Stimulated activated CD8-positive, alpha-beta memory T cell treated with anti-CD3 and anti-CD28 coated beads, Interleukin-15, amount 100 ng/mL, for 1 hour (primary cell): ENCODE measurements around the gene CMTM8.
"Not testable (repeated sequence)": the region's sequence is repeated elsewhere in the genome, so short reads cannot be mapped to it uniquely, and the experiment has no call there.

ENCODE experiments used
- DNase-seq: peaks from one replicate; pipeline ENCODE4 v3.0.0-alpha.2; 2020; ENCODE audit warnings: low read depth

Gene CMTM8

DNA sequence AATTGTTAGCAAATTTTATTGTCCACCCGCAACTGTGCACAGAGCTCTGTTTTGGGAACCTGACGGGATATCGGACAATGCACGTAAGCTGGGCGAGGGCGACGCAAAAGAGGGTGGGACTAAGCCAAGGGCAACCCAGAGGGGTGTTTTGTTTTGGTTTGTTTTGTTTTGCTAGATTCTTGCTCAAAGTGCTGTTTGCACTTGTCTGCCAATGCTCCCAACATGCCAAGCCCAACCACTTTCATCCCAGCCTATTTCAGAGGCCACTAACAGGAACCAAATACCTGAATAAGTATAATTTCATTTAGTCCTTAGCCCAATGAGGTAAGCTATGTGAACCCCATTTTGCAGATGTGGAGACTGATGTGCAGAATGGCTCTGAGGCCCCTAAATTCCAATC is 143.4 kb downstream of the CMTM8 start:
- DNase-seq = no peak

DNA sequence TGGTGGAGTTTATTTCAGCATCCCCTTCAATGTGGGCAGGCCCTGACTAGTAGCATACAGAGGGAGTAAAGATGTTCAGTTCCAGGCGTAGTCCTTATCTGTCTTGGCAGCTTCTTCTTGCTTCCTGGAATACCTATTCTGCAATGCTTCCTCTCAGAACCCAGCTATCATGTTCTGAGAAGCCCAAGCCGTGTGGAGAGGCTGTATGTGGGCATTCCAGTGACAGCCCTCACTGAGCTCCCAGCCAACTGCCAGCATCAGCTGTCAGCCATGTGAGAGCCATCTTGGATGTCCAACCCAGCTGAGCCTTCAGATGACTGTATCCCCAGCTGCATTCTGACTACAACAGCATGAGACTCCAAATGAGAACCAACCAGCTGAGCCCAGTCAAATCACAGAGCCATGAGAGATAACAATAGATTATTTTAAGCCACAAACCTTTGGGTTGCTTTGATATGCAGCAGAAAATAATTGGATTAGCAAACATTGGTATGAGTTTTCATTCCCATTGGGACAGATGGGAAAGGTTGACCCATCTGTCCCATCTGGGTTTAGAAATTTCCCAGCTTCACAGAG is 144.7 kb downstream of the CMTM8 start:
- no peak for DNase-seq

DNA sequence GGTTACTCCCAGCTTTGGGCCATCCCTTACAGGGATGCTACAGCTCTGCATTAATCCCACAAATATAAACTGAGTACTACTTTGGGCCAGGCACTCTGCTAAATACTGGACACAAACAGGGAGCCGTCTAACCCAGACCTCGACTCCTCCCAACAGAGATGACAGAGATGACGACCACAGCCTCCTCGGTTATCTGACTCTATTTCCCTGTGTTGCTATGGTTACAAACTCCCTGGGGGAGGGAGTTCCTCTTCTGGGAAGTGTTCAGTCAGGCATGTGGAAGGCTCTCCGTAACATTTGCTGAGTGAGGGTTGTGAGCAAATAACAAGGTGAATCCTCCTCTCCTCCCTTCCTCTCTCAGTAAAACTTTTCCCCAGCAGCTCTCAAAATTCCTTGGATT is 146.5 kb downstream of the CMTM8 start:
- DNase-seq = no peak

DNA sequence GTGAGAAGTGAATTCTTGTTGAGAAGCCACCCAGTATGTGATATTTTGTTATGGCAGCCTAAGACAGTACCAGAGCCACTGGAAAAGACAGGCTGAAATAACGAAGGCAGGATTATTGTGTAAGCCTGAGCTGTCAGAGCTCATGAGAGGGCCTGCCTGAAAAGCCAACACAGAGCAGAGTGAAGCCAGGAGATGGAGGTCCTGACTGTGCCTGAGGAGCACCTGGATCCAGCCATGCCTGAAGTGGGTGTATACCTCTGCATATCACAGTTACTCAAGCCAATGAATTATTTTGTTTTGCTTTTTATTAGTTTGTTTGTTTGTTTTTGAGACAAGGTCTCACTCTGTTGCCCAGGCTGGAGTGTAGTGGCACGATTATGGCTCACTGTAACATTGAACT is 149.0 kb downstream of the CMTM8 start:
- no peak for DNase-seq

GRCh38 chr3:32389577-32389976 is 151.1 kb downstream of the CMTM8 start:
- DNase-seq = not testable (repeated sequence)

GRCh38 chr3:32391643-32392535 is 153.4 kb downstream of the CMTM8 start, which contains the start of gene CMTM7:
Gene CMTM7, plus strand, starts transcription at chr3:32391853. Its CDS starts 54 bp downstream, at chr3:32391907.
- no peak for DNase-seq

DNA sequence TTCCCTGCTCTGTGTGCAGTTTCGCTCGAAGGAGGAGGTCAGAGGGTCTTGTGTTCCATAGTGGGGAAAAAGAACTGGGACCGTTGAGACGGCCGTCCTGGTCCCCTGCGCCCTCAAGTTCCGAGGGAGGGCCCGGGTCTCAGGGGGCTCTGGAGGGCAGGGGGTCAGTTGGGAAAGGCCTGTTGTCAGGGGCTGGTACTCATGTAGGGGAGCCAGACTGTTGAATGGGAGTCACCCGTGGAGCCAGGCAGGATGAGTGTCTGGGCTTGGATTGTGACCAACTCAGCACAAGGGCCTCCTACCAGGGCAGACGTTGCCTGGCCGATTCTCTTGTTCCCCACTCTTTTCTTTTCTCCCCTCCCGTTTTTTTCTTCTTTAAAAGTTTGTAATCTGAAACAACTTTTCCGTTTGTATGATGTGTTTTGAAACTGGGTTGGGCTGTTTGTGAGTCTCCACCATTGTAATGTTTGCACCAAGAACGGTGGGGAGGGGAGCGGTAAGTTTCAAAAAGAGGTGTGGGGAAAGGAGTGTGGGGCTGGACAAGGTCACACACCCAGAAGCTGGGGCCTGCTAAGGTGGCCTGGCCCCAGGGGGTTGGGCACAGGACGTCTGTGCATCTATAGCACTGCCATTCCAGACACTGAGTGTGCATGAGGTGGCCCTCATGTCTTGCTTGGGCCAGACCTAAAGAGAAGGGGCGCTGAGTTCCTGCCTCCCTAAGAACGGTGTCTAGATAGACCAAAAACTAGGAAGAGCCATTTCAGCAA is 154.2 kb downstream of the CMTM8 start:
- no peak for DNase-seq

- no peak for DNase-seq
Measured at GRCh38 chr3:32395496-32395895, 157.0 kb downstream of the CMTM8 start.

- DNase-seq = no peak
Measured at GRCh38 chr3:32397941-32398340, 159.5 kb downstream of the CMTM8 start.

DNA sequence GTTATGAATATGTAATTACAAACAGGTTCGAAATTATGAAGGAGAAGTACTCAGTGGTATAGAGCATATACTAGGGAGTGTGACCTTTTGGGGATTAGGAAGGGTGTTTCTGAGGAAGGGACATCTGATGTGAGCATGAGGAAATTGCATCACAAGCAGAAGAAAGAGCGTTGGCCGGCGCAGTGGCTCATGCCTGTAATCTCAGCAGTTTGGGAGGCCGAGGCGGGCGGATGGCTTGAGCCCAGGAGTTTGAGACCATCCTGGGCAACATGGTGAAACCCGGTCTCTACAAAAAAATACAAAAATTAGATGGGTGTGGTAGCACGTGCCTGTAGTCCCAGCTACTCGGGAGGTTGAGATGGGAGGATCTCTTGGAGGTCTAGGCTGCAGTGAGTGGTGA is 160.1 kb downstream of the CMTM8 start:
- no peak for DNase-seq

- no peak for DNase-seq
Measured at GRCh38 chr3:32399030-32399620, 160.6 kb downstream of the CMTM8 start.

- no peak for DNase-seq
Measured at GRCh38 chr3:32401126-32401525, 162.6 kb downstream of the CMTM8 start.

DNA sequence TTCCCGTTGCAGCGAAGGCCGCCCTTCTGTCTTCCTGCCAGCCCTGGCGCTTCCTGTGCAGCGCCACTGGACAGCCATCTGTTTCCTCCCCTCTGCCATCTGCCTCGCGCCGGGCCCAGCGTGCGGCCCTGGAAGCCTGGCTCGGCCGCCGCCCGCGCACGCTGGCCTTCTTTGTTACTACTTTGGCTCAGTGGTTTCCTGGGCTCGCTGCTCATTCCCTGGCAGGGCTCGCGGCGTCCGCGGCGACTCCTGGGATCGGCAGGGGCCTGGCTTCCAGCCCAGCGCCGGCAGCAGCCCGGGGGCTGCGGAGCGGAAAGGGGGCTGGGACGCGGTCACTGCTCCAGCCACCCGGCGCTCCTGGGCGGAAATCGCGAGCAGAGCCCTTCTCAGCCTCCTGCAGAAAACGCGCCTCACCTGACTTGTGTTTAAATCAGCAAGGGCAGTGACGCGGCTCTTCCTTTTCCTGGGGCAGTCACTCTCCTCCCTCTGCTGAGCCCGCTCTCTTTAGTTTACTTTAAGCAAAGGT is 163.1 kb downstream of the CMTM8 start:
- no peak for DNase-seq

GRCh38 chr3:32403663-32404062 is 165.2 kb downstream of the CMTM8 start:
- DNase-seq = no peak

- DNase-seq = no peak
Measured at GRCh38 chr3:32404714-32405113, 166.2 kb downstream of the CMTM8 start.

DNA sequence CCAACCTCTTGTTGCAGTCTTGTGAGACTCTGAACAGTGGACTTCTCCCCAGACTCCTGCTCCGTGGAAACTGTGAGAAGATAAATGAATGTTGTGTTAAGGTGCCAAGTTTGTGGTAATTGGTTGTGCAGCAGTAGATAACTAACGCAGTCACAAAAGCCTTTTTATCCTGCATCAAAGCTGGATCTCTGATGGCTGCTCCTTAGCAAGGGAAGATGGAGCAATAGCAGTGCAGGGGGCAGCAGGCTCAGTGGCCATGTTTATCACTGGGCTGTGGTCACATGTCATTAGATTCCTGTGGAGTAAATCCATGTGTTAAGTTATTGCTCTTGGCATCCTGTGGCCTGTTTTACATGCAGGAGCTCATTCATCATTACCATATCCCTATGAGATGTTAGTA is 166.7 kb downstream of the CMTM8 start:
- DNase-seq = no peak

DNA sequence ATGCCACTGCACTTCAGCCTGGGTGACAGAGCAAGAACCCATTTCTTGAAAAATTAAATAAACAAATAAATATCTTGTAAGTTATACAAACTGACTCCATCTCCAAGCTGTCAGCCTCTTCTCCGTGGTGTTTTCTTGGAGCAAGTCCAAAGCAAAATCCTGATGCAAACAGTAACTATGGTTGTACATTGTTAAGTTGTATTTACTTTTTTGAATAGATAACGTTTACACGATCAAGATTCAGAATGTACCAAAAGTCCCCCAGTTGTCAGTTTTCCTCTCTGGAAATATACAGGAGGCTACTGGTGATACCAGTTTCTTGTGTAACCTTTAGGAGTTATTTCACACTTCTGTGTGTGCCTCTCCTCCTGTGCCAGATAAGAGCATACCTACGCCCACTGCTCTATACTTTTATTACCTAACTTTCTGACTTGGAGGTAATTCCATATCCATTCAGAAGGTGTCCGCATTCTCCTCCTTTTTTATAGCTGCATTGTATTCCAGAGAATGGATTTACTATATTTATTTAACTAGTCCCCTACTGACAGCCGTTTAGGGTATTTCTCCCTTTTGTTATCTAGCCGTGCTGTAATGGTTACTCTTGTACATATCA is 167.3 kb downstream of the CMTM8 start:
- DNase-seq = no peak

GRCh38 chr3:32406486-32407408 is 168.3 kb downstream of the CMTM8 start:
- DNase-seq = no peak

- no peak for DNase-seq
Measured at GRCh38 chr3:32410367-32411246, 172.1 kb downstream of the CMTM8 start.

GRCh38 chr3:32411442-32411841 is 173.0 kb downstream of the CMTM8 start:
- no peak for DNase-seq
